ENCODE data around the gene GSK3B. TPM values are rescaled to one million over a fixed set of nuclear protein-coding genes. Genes with fewer than 3 reads are reported as not detected.
"Not testable (repeated sequence)": the region's sequence is repeated elsewhere in the genome, so short reads cannot be mapped to it uniquely, and the experiment has no call there.

The GSK3B gene
- total and polyA plus RNA-seq, 8 donors, result 4.4 to 20.7 (median 11.2) TPM

DNA sequence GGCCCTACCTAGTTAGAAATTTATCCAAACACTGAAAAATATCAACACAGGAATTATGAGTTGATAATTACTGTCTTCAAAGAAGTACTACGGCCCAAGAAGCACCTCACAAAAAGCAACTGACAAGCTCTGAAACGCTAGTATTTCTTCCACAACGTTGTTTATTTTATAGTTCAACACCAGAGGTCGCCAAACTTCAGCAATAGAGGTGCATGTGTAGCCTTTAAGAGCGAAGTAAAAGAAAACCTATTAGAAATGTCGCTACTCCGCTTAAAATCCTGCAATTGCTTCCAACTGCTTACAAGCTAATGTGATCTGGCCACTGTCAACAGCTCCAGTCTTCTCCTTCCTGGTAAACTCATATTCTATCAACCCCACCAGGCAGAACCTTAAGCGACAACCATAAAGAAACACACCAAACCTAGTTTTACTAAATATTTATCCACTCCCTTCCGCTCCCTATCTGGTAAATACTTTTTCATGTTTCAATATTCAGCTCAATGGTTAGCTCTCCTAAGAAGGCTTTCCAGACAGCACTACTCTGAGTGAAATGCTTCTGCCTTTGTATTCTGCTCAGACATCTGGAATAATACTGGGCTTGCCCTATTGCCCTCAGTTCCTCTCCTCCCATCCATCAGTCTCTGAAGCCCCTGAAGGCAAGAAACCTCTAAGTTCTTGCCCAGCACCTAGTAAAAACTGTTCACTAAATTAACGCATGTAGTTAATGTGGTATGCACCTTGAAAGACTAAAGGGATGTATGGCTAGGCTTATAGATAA, 202.1 kb downstream of the GSK3B start:
- TF ChIP-seq, protein P1, sequence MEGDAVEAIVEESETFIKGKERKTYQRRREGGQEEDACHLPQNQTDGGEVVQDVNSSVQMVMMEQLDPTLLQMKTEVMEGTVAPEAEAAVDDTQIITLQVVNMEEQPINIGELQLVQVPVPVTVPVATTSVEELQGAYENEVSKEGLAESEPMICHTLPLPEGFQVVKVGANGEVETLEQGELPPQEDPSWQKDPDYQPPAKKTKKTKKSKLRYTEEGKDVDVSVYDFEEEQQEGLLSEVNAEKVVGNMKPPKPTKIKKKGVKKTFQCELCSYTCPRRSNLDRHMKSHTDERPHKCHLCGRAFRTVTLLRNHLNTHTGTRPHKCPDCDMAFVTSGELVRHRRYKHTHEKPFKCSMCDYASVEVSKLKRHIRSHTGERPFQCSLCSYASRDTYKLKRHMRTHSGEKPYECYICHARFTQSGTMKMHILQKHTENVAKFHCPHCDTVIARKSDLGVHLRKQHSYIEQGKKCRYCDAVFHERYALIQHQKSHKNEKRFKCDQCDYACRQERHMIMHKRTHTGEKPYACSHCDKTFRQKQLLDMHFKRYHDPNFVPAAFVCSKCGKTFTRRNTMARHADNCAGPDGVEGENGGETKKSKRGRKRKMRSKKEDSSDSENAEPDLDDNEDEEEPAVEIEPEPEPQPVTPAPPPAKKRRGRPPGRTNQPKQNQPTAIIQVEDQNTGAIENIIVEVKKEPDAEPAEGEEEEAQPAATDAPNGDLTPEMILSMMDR (IDR thresholded peaks at IDR 0.05), result peak; percentile 25 to 63 (median 42)
- no peak overlapping the region for H3K4me3 ChIP-seq
- H3K27me3 ChIP-seq, result no peaks in the 10 kb centered on the region
- no peaks in the 10 kb centered on the region for H3K36me3 ChIP-seq
- H3K27ac ChIP-seq, result no peak overlapping the region
- 27 to 32% methylated on average over 10 of the region's 10 CpGs for WGBS, 2 donors
- FAIRE-seq, result peak; percentile 69
- no peaks in the 10 kb centered on the region for H3K4me1 ChIP-seq
- intact Hi-C loops (cut with DNase I), result no loop called here
- peak in 3 of 6 donors; percentile 22 to 41 (median 26) for DNase-seq
- H3K9me3 ChIP-seq, result no peaks in the 10 kb centered on the region
- peak; percentile 77 to 95 (median 94) for ATAC-seq

GRCh38 chr3:119888681-119889080, 205.6 kb downstream of the GSK3B start:
- FAIRE-seq; DNase-seq; H3K4me3 ChIP-seq; H3K4me1 ChIP-seq; H3K27me3 ChIP-seq; H3K9me3 ChIP-seq; intact Hi-C loops (cut with DNase I); ATAC-seq; H3K27ac ChIP-seq; H3K36me3 ChIP-seq: not testable (repeated sequence)
- WGBS, 2 donors, result 97 to 98% methylated on average over 4 of the region's 4 CpGs

DNA sequence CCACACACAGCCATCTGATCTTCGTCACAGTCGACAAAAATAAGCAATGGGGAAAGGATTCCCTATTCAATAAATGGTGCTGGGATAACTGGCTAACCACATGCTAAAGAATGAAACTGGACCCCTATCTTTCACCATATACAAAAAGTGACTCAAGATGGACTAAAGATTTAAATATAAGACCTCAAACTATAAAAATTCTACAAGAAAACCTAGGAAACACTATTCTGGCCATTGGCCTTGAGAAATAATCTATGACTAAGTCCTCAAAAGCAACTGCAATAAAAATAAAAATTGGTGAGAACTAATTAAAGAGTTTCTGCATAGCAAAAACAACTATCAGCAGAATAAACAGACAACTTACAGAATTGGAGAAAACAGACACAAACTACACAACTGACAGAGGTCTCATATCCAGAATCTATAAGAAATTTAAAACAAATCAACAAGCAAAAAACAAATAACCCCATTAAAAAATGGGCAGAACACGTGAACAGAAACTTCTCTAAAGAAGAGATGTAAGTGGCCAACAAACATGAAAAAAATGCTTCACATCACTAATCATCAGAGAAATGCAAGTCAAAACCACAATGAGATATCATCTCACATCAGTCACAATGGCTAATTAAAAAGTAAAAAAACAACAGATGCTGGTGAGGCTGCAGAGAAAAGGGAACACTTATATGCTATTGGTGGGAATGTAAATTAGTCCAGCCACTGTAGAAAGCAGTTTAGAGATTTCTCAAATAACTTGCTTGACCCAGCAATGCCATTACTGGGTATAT, 208.3 kb downstream of the GSK3B start:
- H3K27me3 ChIP-seq, result no peaks in the 10 kb centered on the region
- ATAC-seq (no peak), FAIRE-seq (no peak), DNase-seq (no peak)
- no peaks in the 10 kb centered on the region for H3K4me1 ChIP-seq
- TF ChIP-seq, protein P1 (IDR thresholded peaks at IDR 0.05), result no peak
- 98 to 99% methylated on average over 3 of the region's 3 CpGs for WGBS, 2 donors
- H3K36me3 ChIP-seq, result no peaks in the 10 kb centered on the region
- no peaks in the 10 kb centered on the region for H3K9me3 ChIP-seq
- intact Hi-C loops (cut with DNase I), result no loop called here
- no peak overlapping the region for H3K4me3 ChIP-seq
- no peak overlapping the region for H3K27ac ChIP-seq

DNA sequence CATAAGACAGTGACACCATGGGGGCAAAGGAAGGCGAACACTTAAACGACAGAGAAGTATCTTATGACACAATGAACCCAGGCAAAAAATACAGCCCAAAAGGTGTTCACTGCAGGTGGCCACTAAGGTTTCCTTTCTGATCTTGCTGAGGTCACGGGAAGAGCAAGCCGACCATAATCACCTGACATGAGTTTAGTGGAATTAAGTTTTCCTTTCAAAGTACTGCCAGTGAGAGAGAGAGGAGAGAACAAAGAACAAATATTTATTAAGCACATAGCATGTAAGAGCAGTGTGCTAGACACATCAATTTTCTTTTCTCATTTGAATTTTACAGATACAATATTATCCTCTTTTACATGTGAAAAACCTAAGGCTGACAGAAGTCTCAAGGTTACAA, 210.1 kb downstream of the GSK3B start:
- TF ChIP-seq, protein P1 (IDR thresholded peaks at IDR 0.05), result no peak
- intact Hi-C loops (cut with DNase I), result no loop called here
- 87 to 93% methylated on average over 4 of the region's 4 CpGs for WGBS, 2 donors
- Histone ChIP-seq H3K36me3 (peaks cover 0 to 12% (median 0%) of the 10 kb centered on the region in 3 donors), H3K27ac (no peak overlapping the region), H3K27me3 (no peaks in the 10 kb centered on the region), H3K4me1 (no peaks in the 10 kb centered on the region), H3K9me3 (no peaks in the 10 kb centered on the region), H3K4me3 (no peak overlapping the region)
- no peak for ATAC-seq
- FAIRE-seq, result no peak
- DNase-seq, result no peak

DNA sequence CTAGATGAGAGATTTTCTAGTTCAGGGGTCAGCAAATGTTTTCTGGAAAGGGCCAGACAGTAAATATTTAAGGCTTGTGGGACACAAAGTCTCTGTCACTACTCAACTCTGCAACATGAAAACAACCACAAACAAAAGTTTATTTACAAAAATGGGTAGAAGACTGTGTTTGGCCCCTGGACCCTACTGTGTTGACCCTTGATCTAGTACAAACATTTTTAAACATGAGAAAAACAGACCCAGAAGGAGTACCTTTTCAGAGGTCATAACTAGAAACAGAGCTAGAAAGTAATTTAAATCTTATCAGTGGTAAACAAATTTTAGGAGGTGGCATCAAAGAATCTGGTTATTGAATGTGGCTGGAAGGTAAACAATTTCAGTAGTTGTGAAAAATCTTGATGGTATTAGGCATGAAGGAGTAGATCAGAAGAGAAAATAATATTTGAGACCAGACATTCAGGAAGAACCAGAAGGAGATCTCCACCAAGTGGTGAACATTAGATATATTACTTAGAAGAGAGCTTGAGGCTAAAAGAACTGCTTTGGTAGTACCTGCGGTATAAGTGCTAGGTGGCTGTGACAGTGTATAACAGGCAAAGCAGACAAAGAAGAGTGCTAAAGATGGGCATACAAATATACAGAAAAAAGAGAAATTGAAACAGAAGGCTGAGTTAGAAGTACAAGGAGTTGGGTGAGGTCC, 210.6 kb downstream of the GSK3B start:
- Histone ChIP-seq H3K27ac (no peak overlapping the region), H3K9me3 (no peaks in the 10 kb centered on the region), H3K4me1 (no peaks in the 10 kb centered on the region), H3K4me3 (no peak overlapping the region), H3K36me3 (peaks cover 0 to 12% (median 0%) of the 10 kb centered on the region in 3 donors), H3K27me3 (no peaks in the 10 kb centered on the region)
- FAIRE-seq (no peak), ATAC-seq (no peak), DNase-seq (no peak)
- intact Hi-C loops (cut with DNase I), result no loop called here
- TF ChIP-seq, protein P1 (IDR thresholded peaks at IDR 0.05), result no peak
- 99 to 100% methylated on average over 1 of the region's 1 CpG for WGBS, 2 donors

All from pancreas (tissue), 10 donors.